Middle frontal gyrus (tissue), 1 donor: ENCODE measurements around the gene RAD51B.
A peak's percentile ranks its signal among the peaks of the same experiment; 100 is the strongest.
"Not testable (repeated sequence)": the region's sequence is repeated elsewhere in the genome, so short reads cannot be mapped to it uniquely, and the experiment has no call there.

ENCODE experiments used
- DNase-seq: peaks from one replicate; pipeline ENCODE4 v3.0.0-alpha.2; 2015; ENCODE audit warnings: low spot score; ENCODE audit errors: extremely low spot score

RAD51B gene

DNA sequence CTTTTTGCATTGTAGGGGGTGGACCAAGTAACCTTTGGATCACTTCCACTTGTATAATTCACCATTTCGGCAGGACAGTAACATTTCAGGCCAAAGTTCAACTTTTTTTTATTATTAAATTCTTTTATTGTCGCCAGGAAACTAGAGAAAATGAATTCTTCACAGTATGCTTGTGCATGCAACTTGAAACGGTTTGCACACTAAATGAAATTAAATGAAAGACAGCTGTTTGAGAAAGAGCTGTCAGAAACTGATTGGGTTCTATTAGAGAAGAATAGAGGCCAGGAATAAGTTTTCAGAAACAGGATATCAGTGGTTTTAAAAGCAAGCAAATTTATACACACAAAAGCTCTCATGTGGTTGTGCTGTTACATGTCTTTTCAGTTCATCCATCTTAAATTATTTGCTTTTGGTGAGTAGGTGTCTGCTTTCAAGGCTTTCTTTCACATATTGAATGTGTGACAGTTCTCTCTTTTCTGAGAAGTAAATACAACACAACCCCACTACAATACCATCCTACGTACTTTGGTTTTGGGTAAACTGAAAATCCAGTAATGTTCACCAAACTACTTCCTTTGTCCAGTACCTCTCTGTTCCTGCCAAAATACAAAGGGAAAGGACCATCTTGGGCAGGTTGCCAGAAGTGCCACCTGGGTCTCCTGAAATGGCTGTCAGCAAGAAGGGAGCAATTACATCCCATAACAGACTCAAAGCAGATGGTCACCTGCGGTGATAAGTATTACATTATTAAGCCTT lies 291.7 kb downstream of the RAD51B start:
- DNase-seq, result no peak

DNA sequence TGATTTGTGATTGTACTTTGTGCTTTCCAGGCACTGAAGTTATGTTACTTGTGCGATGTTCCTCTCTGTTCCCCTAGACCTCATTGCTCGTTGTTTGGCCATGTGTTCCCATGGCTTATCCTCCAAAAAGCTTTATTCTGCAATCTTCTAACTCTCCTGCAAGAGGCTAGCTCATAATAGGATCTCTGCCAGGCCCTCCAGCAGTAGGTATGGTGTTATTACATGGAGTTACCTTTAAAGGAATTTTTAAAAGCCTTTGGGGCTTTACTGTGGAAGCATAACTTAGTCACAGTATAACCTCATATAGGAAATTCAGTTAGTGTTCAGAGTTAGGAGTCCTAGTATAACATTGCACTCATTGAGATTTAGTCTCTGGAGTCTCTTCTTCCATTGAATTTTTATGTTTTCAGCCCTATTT lies 292.3 kb downstream of the RAD51B start:
- DNase-seq, result no peak

DNA sequence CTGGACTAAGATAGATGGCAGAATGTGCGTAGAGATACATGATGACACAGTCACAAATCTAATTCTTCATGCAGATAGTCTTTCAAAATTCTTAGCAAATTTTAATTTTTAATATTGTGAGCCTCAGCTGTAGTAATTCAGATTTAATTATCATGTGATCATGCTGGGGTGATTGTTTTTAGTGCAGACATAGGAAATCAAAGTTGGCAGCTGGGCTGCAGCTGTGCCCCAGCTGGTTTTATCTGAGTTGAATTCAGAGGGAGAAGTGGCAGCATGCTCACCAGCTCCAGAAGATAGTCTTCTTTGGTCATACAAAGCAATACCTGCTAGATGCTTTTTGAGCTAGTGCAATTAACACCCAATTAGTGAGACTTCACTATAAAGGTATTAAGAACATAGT lies 292.9 kb downstream of the RAD51B start:
- no peak for DNase-seq

DNA sequence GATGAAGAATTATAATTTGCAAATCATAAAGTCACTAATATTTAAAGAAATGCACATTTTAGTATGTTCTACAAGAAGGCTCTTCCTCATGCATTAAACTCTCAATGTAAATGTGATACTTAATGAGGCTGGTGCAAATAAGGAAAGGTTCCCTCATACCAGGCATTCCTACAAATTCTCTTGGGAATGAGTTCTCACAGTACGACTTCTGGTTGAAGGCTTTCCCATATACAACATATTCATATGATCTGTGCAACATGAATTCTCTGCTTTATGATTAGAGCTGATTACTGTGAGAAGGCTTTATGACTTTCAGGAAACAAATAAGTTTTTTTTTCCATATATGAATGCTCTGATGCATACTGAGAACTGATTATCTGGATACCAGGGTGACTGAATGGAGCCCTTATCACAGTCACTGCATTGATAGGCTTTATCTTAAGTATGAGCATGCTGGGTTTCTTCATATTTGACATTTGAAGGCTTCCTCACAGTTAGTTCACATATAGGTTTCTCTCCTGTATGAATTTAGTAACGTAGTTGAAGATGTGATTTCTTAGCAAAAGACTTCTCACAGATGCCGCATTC lies 293.9 kb downstream of the RAD51B start:
- no peak for DNase-seq

DNA sequence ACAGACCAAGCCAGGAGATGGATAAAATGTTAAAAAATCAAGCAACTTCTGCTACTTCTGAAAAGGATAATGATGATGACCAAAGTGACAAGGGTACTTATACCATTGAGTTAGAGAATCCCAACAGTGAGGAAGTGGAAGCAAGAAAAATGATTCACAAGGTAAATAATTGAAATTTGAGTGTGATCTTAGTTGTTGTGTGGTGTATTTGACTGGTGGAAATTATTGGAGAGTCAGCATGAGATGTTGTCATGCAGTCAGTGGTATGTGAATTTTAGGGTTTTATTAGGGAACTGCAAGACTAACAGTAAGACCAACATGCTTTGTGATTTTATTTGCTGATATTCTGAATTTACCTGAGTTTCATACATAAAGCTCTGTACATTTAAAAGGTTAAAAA lies 296.4 kb downstream of the RAD51B start:
- not testable (repeated sequence) for DNase-seq

DNA sequence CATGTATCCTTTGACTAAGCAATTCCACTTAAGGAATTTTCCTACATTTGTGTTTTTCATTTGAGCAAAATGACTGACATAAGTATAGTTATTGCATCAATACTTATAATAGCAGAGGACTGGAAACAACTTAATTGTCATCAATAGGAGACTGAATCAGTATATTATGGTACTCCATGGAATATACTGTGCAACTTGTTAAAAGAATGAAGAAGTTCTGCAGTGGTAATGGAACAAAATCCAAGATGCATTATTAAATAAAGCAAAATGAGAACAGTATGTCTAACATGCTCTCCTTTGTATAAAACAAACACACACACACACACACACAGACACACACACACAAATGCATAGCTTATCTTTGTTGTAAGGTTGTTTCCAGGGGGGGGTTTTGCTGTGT lies 303.1 kb downstream of the RAD51B start:
- DNase-seq, result no peak

DNA sequence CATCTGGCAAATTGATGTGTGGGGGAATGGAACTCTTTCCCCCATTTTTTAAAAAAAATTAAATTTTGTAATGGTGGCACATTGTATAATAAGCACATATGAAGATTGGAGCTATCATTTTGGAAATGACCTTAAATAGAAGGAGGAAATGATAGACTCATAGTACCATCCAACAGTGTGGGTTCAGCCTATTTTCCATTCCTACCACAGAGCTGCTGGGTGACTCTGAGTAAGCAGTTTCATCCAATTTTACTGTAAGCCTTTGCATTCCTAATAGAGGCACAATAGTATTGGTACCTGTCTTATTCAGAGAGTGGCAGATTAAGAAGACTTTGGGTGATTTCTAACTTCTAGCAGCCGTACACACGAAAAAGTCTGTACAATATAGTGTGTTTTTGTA lies 304.5 kb downstream of the RAD51B start:
- DNase-seq, result no peak

DNA sequence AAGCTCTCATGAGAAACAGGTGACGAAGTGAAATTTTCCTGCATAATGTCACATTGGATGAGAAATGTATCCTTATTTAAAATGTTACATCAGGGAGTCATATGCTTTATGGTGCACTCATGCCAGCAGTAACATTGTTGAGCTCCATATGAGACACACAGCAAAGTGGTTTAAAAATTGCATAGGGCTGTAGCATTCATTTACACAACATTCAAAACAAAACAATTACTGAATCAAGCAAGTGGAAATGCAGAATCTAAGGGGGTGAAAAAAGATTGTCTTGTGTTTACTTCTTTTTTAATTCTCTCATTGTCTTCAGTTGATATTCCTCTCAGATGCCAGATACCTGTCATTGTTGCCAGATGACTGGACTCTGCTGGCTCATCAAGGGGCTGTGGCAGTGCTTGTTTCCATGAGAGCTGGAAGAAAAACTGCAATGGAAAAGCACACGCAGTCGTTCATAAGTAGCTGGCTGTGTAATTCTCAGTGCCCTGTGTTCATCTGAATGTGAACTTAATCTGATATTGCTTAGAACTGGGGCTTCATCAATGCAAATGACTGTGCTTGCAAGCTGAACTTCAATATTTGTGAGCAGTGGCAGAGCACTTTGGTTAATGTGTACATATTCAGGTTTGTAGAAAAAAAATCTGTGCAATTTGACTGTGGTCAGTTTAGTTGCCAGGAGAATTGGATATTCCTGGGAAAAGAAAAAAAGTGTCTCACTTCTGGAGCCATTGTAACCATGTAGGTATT lies 305.6 kb downstream of the RAD51B start:
- DNase-seq, result peak; percentile 30

DNA sequence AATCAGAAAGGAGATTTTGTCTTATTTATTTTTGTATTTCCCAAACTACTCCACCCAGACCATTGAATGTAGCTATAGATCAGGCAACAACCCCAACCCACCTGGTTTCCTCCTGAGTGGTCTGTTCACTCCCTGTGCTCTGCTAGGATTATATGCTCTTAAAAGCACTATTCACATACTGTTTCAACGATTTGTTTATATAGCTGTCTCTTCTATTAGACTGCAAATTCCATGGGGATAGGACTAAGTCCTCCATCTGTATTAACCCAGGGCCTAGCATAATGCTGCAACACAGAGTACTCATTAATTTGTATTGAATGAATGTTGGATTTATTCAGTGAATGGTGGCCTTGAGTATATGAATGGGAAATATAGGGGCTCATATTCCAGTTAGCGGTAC lies 307.6 kb downstream of the RAD51B start:
- no peak for DNase-seq

DNA sequence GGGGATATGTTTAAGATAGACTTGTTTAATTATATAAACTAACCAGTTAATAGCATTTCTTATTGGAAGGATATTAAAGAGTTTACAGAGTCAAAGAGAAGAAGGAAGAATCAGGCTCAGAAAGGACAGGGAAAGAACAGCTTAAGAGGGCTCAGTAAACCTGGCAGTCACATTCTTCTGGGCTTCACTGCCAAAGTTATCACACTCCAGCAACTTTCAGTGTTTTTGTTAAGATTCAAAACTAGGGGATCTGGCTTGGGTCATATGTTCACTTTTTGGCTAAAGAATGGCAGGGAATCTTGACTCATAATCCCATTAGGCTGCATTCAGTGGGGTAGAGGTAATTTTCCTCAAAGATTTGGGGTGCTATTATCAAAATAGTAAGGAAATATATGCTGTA lies 312.3 kb downstream of the RAD51B start:
- no peak for DNase-seq

DNA sequence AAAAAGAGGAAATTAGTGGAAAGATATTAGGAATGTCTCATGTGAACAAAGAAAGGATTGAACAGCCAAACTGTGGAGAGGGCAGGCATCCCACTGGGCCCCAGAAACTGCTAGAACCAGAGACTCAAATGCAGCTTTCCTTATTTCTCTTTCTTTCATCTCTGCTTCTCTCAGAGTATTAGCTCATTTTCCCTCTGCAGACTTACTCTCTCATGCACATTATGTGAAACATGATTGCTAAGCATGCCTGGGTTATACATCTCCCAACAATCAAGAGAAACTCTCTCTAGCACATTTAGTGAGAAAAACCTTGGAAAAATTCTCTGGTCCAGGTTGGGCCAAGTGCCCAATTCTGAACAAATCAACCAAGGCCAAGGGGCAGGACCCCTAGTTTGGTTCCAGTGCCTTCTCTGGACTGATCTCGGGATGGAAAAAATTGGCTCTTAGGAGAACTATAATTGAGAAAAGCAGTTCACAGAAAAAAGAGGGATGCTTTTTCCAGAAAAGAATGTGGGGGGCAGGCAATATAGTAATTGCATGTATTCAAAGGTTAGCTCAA lies 313.1 kb downstream of the RAD51B start:
- DNase-seq, result no peak

DNA sequence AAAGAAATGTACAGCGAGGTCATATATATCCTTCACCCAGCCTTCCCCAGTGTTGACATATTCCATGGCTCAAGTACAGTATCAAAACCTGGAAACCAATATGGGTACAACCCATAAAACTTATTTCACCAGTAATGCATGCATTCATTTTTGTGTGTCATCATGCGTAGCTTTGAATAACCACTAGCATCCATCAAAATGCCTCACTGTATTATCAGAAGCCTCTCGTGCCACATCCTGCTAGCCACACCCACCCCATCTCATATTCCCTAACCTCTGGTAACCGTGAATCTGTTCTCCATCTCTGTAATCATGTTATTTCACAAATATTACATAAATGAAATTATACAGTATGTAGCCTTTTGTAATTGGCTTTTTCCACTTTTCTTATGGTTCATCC lies 314.3 kb downstream of the RAD51B start:
- DNase-seq, result no peak

DNA sequence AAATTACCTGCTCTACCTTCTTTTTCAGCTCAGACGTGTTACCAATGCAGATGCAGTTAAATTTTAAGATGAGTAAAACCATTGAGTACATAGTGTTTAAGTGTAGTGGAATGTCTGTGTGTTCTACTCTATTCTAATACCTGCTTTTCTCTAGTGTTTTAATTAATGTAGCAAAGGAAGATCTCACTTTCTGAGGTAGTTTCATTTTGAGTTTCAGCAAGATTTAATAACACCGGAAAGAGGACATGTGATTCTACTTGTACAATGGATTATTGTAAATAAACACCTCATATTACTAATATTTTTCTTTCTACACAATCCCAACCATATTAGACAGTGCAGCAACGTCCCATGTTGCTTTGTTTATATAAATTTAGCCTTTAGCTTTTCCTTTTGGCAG lies 315.4 kb downstream of the RAD51B start:
- no peak for DNase-seq

DNA sequence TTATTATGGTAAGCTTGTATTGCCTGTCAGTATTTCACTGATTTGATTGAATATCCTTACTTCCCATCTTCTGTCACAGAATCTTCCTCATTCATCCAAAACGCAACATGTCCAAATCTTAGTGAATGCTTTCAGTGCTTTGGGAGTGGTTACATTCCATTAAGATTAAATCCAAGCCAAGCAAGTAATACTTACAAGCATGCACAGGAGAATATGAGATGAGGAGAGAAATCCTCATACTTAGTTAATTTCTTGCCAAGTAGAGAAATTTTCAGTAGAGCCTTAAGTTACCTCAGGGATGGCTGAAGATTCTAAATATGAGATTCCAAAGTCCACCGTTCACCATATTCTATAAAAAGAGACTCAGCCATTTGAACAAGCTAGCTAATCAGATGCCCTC lies 316.0 kb downstream of the RAD51B start:
- no peak for DNase-seq

DNA sequence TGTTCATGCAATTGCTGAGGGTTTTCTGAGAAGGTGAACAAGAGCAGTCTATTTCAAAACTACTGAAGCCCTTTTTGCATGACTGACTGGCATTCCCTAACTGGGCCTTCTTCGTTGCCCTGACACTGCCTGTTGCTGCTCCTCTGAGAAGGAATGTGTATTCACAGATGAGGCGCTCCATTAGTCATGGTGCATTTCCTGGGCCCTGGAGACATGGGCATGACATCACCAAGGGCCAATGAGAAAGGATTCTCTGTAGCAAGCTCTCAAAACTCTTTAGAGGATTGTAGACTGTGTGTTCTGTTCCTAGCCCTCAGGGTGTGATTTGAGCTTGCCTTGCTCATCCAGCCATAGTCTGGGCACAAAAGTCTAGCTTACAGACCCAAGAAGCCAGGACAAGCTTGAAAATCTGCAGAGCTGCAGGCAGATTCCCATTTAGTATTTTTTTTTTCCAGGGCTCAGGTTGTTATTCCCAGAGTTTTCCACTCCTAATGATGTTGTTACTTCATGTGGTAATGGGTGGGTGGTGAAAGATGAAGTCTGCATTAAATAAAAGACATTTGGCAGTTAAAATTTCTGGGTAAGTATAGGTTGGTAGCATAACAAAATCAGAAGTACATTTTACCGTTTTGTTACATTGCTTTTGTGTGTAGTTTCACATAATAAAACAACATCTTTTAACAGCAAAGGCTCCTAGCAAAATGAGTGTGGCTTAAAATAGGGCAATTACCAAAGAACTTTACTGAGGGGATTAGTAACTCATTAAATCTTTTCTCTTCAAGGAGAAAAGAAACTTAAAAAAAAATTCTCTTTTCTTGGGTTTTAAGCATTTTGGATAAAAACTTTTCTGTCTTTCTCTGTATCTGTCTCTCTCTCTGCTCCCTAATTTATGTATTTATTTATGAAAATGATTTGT lies 318.4 kb downstream of the RAD51B start:
- no peak for DNase-seq

DNA sequence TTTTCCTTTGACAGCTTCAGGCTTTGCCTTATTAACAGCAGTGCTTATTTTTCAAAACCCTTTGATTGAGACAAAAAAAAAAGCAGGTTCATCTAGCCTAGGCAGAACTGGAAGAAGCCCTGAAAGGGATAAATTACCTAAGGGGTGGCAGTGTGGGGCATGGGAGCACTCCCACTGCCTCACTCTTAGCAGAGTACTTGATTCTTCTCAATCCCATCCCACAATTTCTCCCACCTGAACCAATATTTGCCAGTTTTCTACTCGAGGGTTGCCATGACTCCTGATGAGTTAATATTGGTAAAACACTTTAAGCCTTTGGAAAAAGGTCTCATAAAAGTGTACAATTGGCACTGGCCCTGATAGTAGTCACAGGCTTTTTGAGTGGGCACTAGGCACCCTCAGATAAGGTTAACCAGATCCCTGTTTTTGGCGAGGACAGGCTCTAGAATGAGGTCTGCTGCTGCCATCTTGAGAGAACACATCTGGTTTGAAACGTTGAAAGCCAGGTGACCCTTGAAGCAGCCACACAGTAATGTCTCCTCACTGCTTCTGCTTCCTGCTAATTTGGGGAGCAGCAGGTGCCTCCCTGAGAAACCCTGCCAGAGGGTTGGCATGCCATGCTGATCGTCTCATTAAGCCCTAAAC lies 320.0 kb downstream of the RAD51B start:
- DNase-seq, result no peak

DNA sequence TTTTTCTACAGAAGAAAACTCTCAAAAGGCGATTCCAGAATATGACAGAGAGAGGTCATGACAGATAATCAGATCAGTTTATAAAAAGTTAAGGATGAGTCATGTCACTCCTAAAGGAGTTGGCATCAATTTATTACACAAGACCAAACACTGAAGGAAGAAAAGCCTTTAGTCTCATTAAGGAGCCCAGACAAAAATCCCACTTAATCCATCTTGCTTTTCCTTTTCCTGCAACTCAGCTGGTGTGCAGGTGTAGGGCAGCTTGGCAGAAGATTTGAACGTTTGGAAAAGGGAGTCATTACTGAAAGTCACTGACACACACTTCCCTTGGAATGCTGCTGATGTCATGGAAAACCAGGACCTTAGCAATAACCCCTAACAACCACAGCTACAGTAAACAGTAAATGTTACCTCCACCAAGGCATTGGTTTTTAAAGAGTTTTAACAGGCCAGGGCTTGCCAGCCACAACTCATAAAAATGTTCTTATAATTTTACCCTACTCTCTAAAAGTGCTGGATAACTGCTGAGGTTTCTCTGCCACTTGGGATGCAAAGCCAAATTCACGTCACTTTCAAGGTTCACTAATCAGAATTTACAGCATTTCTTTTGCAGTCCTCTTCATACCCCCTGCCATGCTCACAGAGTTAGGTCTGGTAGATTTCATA lies 320.6 kb downstream of the RAD51B start:
- DNase-seq, result no peak

DNA sequence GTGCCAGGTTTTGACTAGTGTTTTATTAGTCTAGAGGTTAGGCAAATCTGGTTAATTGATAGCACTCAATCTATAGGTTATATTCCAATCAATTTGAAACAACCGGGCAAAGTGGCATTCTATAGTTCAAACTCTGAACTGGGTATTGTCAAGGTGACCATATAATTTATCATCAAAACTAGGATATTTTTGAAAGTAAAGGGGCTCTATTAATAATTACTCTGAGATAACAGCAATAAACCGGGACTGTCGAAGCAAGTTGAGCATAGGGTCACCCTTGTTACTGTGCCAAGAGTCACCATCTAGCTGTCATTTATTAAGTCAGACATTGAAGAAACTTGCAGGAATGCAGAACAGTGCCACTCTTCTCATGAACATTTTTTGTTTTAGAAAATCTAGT lies 321.2 kb downstream of the RAD51B start:
- DNase-seq, result no peak

DNA sequence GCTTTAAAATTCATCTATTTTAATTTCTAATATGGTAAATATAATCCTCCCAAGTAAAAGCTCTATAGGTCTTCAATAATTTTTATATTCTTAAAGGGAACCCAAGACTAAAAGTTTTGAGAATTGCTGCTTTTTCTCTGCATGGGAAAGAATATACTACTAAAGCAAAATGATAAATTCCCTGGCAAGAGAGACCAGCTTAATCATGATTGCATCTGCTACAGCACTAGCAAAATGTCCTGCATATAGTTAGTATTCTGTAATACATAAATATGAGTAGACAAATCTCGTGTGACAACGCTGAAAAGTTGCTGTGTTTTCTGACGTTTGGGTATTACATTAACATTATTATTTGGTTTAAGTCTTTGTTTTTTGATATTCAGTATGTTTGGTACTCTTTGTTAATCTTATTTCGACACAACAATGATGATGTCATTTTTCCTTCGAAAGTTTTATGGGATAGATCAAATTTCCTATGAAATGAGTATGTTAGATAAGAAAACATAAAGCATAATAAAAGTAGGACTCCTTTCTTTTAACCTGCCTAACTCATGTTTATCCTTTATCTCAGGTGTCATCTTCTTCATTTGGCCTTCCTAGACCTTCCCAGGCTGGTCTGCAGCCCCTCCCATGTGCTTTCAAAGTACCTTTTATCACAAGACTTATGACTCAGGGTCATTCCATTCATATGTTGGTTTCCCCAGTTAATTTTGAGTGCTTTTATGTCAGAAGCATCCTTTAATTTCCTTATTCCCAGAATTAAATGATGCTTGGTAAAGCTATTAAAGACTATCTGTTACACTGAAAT lies 321.9 kb downstream of the RAD51B start:
- no peak for DNase-seq
